H1 (cell line): ENCODE results near the gene CCDC88C. TPM values are rescaled to one million over a fixed set of nuclear protein-coding genes. Genes with fewer than 3 reads are reported as not detected.
A peak's percentile ranks its signal among the peaks of the same experiment; 100 is the strongest.
"Not testable (repeated sequence)": the region's sequence is repeated elsewhere in the genome, so short reads cannot be mapped to it uniquely, and the experiment has no call there.

Experiments
- CTCF ChIA-PET: fragments of 300-600 bp; sonication (Branson Sonifier 250); formaldehyde crosslinking; loops from one replicate; lab custom pipeline; 2021; ENCODE audit not compliant: partially characterized antibody; lab: Charles Lee
- POLR2A ChIA-PET: fragments of 300-600 bp; sonication (Branson Sonifier 250); formaldehyde crosslinking; loops from one replicate; lab custom pipeline; 2021; ENCODE audit warnings: inconsistent platforms; ENCODE audit not compliant: partially characterized antibody; lab: Charles Lee
- DNase-seq, 2 experiments: peaks; one replicate each; pipeline versions ENCODE4 v3.0.0 to v3.0.0-alpha.2; 2010 to 2022; ENCODE audit warnings: low spot score in 2 of 2, low read depth in 1 of 2, mixed read lengths in 1 of 2
- FAIRE-seq: peaks from 2 replicates; lab custom pipeline; 2011; peaks lifted over from hg19 to GRCh38; lab: Jason Lieb, UNC
- H2AFZ ChIP-seq: 2 replicates; pipeline ENCODE4 v1.8.1; 2012; ENCODE audit warnings: low read length, inconsistent platforms
- H2AK5ac ChIP-seq: 2 replicates; pipeline ENCODE4 v1.6.1; 2013; ENCODE audit warnings: low read depth, low read length
- H2BK120ac ChIP-seq: replicated peaks from 2 replicates; pipeline ENCODE3; 2013; ENCODE audit warnings: low read depth, low read length, inconsistent platforms
- H2BK12ac ChIP-seq: 2 replicates; pipeline ENCODE4 v1.6.1; 2013; ENCODE audit warnings: low read depth, low read length
- H2BK15ac ChIP-seq: 2 replicates; pipeline ENCODE4 v1.6.1; 2013; ENCODE audit warnings: low read length
- H2BK20ac ChIP-seq: 2 replicates; pipeline ENCODE4 v1.6.1; 2013; ENCODE audit warnings: low read length
- H2BK5ac ChIP-seq: 2 replicates; pipeline ENCODE4 v1.6.1; 2013; ENCODE audit warnings: low read depth, low read length
- H3K14ac ChIP-seq: 2 replicates; pipeline ENCODE4 v1.6.1; 2013; ENCODE audit warnings: inconsistent platforms; ENCODE audit not compliant: insufficient read length
- H3K18ac ChIP-seq: 2 replicates; pipeline ENCODE4 v1.6.1; 2013; ENCODE audit warnings: low read length; ENCODE audit errors: extremely low read depth
- H3K23ac ChIP-seq: 2 replicates; pipeline ENCODE4 v1.6.1; 2013; ENCODE audit warnings: inconsistent platforms; ENCODE audit not compliant: insufficient read length
- H3K23me2 ChIP-seq: 2 replicates; pipeline ENCODE4 v1.6.1; 2013; ENCODE audit warnings: low read depth, low read length
- H3K27ac ChIP-seq: 2 replicates; pipeline ENCODE4 v1.6.1; 2011; ENCODE audit warnings: low read depth, low read length, inconsistent platforms
- H3K27me3 ChIP-seq, 4 experiments: replicated peaks in 1 of 4; 1 replicate in 1 of 4; 2 replicates in 3 of 4; pipeline versions ENCODE4 v1.6.1 to v1.8.1; 2011 to 2013; ENCODE audit warnings: low read length in 3 of 4, mild to moderate bottlenecking in 3 of 4, inconsistent platforms in 2 of 4, mixed read lengths in 2 of 4, moderate library complexity in 1 of 4; ENCODE audit not compliant: control insufficient read depth in 3 of 4, insufficient read depth in 3 of 4; ENCODE audit errors: extremely low read depth in 1 of 4
- H3K36me3 ChIP-seq, 4 experiments: 2 replicates each; pipeline versions ENCODE4 v1.6.1 to v1.8.1; 2011 to 2013; ENCODE audit warnings: mild to moderate bottlenecking in 4 of 4, low read length in 3 of 4, moderate library complexity in 2 of 4, control low read depth in 1 of 4, inconsistent platforms in 1 of 4; ENCODE audit not compliant: insufficient read depth in 4 of 4, control insufficient read depth in 2 of 4
- H3K4ac ChIP-seq: replicated peaks from 2 replicates; pipeline ENCODE3; 2013; ENCODE audit warnings: low read length, low read depth, mixed read lengths, inconsistent platforms; ENCODE audit not compliant: insufficient read length
- H3K4me1 ChIP-seq, 4 experiments: replicated peaks in 1 of 4; 1 replicate in 1 of 4; 2 replicates in 3 of 4; pipeline versions ENCODE4 v1.6.1 to v1.8.1; 2011 to 2013; ENCODE audit warnings: low read length in 3 of 4, inconsistent platforms in 2 of 4, mixed read lengths in 1 of 4; ENCODE audit not compliant: insufficient read depth in 4 of 4, control insufficient read depth in 3 of 4
- H3K4me2 ChIP-seq, 2 experiments: 2 replicates each; pipeline versions ENCODE4 v1.6.1 to v1.8.1; 2011 to 2013; ENCODE audit warnings: low read depth in 2 of 2, low read length in 2 of 2, control low read depth in 1 of 2, inconsistent platforms in 1 of 2, mild to moderate bottlenecking in 1 of 2; ENCODE audit not compliant: insufficient read depth in 1 of 2
- H3K4me3 ChIP-seq, 4 experiments: fragments of 200-600, 300-600 bp in 1 of 4; sonication (generic), shearing (Covaris generic), sonication (Bioruptor Twin) in 1 of 4; 2 replicates each; pipeline versions ENCODE4 v1.5.1 to v1.8.1; 2011 to 2016; ENCODE audit warnings: low read length in 4 of 4, low read depth in 3 of 4, control low read depth in 2 of 4, inconsistent platforms in 2 of 4, mild to moderate bottlenecking in 2 of 4, mixed read lengths in 1 of 4, moderate library complexity in 1 of 4; ENCODE audit not compliant: insufficient read depth in 2 of 4; ENCODE audit errors: extremely low read depth in 1 of 4
- H3K56ac ChIP-seq: replicated peaks from 2 replicates; pipeline ENCODE3; 2013; ENCODE audit warnings: low read depth, mild to moderate bottlenecking, mixed read lengths, low read length, inconsistent platforms; ENCODE audit not compliant: insufficient read length
- H3K79me1 ChIP-seq: 2 replicates; pipeline ENCODE4 v1.6.1; 2013; ENCODE audit warnings: low read depth, low read length, control low read depth
- H3K79me2 ChIP-seq, 2 experiments: 2 replicates each; pipeline versions ENCODE4 v1.6.1 to v1.8.1; 2012 to 2013; ENCODE audit warnings: low read length in 2 of 2, mild to moderate bottlenecking in 2 of 2, inconsistent platforms in 1 of 2; ENCODE audit not compliant: insufficient read depth in 2 of 2, control insufficient read depth in 1 of 2
- H3K9ac ChIP-seq, 4 experiments: replicated peaks in 1 of 4; 1 replicate in 1 of 4; 2 replicates in 3 of 4; pipeline versions ENCODE4 v1.6.1 to v1.8.1; 2011 to 2013; ENCODE audit warnings: low read depth in 3 of 4, low read length in 3 of 4, control low read depth in 2 of 4, mild to moderate bottlenecking in 2 of 4, moderate library complexity in 2 of 4, inconsistent platforms in 1 of 4; ENCODE audit errors: extremely low read depth in 1 of 4
- H3K9me3 ChIP-seq, 2 experiments: 2 replicates each; pipeline versions ENCODE4 v1.6.1 to v1.8.1; 2012 to 2013; ENCODE audit warnings: mild to moderate bottlenecking in 2 of 2, moderate library complexity in 2 of 2, control low read depth in 1 of 2, inconsistent platforms in 1 of 2, low read depth in 1 of 2, low read length in 1 of 2, mixed read lengths in 1 of 2; ENCODE audit not compliant: insufficient read depth in 2 of 2
- H4K20me1 ChIP-seq, 2 experiments: replicated peaks in 1 of 2; 2 replicates each; pipeline versions ENCODE3 to v1.8.1; 2011 to 2013; ENCODE audit warnings: inconsistent platforms in 2 of 2, low read length in 2 of 2, mild to moderate bottlenecking in 1 of 2; ENCODE audit not compliant: insufficient read depth in 2 of 2, control insufficient read depth in 1 of 2
- H4K5ac ChIP-seq: 2 replicates; pipeline ENCODE4 v1.6.1; 2013; ENCODE audit warnings: low read length, low read depth, mixed read lengths, inconsistent platforms; ENCODE audit not compliant: insufficient read length
- H4K8ac ChIP-seq: 2 replicates; pipeline ENCODE4 v1.8.0; 2013; ENCODE audit warnings: mild to moderate bottlenecking, moderate library complexity, low read length, inconsistent platforms; ENCODE audit not compliant: insufficient read depth; ENCODE audit errors: extremely low read depth
- H4K91ac ChIP-seq: replicated peaks from 2 replicates; pipeline ENCODE3; 2013; ENCODE audit warnings: low read length, mixed read lengths, inconsistent platforms; ENCODE audit not compliant: insufficient read length
- WGBS, 2 experiments: shearing (Covaris generic) in 1 of 2; methylation state at CpG; one replicate each; pipeline versions ENCODE4 v1.1.6 to v1.1.7; 2013 to 2015; ENCODE audit warnings: low lambda C conversion rate in 2 of 2, mixed read lengths in 2 of 2, inconsistent platforms in 1 of 2, low coverage in 1 of 2, missing lambda C conversion rate in 1 of 2; ENCODE audit not compliant: insufficient replicate concordance in 2 of 2, insufficient coverage in 1 of 2, insufficient read length in 1 of 2; ENCODE audit errors: extremely low coverage in 1 of 2, missing lambda C conversion rate in 1 of 2; 5-methylcytosine and 5-hydroxymethylcytosine counted together
- polyA plus RNA-seq, 7 experiments: library from polyadenylated mRNA; depleted of rRNA in 3 of 7; stranded (reverse) in 5 of 7; unstranded in 2 of 7; fragments of >200 nt in 5 of 7; fragments of 200-250 nt in 2 of 7; gene quantifications; 1 replicate in 5 of 7; 2 replicates in 1 of 7; 4 replicates in 1 of 7; pipeline versions ENCODE4 v1.2.1 to v1.2.3, GENCODE V29; 2011 to 2013; ENCODE audit warnings: missing spikeins in 2 of 7, mixed read lengths in 2 of 7
- total RNA-seq: library from RNA; stranded (reverse); fragmentation: NEBNext Ultra II Directional; extraction: Animal tissue kit (Norgen Biotek cat#: 25700); gene quantifications from 2 replicates; pipeline ENCODE4 v1.2.1, GENCODE V29; 2021

The CCDC88C gene
- total and polyA plus RNA-seq, 2 of the 8 experiments (the other 6 are each of a cell fraction or from before 2014, with no cell fraction given): 10.3 to 57.7 TPM

DNA sequence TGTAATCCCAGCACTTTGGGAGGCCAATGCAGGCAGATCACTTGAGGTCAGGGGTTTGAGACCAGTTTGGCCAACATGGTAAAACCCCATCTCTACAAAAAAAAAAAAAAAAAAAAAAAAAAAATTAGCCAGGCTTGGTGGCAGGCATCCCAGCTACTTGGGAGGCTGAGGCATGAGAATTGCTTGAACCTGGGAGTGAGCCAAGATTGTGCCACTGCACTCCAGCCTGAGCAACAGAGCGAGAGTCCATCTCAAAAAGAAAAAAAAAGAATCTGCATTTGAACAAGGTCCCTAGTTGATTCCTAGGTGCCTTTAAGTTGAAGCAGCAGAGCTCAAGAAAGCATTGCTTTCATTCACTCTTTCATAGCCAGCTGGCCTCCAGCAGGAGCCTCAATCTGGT is 11.3 kb upstream of the CCDC88C start:
- H3K9me3 ChIP-seq, H2BK15ac ChIP-seq, H3K4me2 ChIP-seq, H3K18ac ChIP-seq, H2BK12ac ChIP-seq, H4K20me1 ChIP-seq, H3K9ac ChIP-seq, H3K79me2 ChIP-seq, H2BK120ac ChIP-seq, H2BK20ac ChIP-seq, H4K91ac ChIP-seq, H3K4ac ChIP-seq, H3K79me1 ChIP-seq, H4K5ac ChIP-seq, H3K23ac ChIP-seq, H3K27me3 ChIP-seq, H3K4me3 ChIP-seq, H2AK5ac ChIP-seq, H3K36me3 ChIP-seq, H2AFZ ChIP-seq, FAIRE-seq, H3K4me1 ChIP-seq, H3K23me2 ChIP-seq, H3K56ac ChIP-seq, H3K14ac ChIP-seq, H2BK5ac ChIP-seq, H3K27ac ChIP-seq, H4K8ac ChIP-seq: not testable (repeated sequence)
- CTCF ChIA-PET: interaction anchor here (0.6 to 3.1 kb wide), 5 partner anchors 20 to 106 kb away, joined by 3 to 34 read pairs (median 7); no protein-coding TSS in a partner anchor
- WGBS, 2 experiments: 80% methylated on average over 1 of the region's 1 CpG; no CpG with 5 or more reads in 1 of the 2 experiments
- POLR2A ChIA-PET: interaction anchor here (1.1 kb wide), 1 partner anchor 10 kb away, joined by 7 read pairs; no protein-coding TSS in a partner anchor
- peak in 1 of 2 experiments; percentile 17 for DNase-seq

GRCh38 chr14:91425531-91425944 is 7.9 kb upstream of the CCDC88C start:
- H3K23me2 ChIP-seq, H3K4me2 ChIP-seq, H3K79me2 ChIP-seq, H3K9ac ChIP-seq, H3K27me3 ChIP-seq, H2BK15ac ChIP-seq, H3K56ac ChIP-seq, H3K9me3 ChIP-seq, H3K4ac ChIP-seq, H4K5ac ChIP-seq, H3K79me1 ChIP-seq, FAIRE-seq, H3K14ac ChIP-seq, H2BK12ac ChIP-seq, H3K18ac ChIP-seq, H2BK5ac ChIP-seq, H3K27ac ChIP-seq, H3K4me1 ChIP-seq, H4K8ac ChIP-seq, H2AFZ ChIP-seq, H2BK20ac ChIP-seq, H4K20me1 ChIP-seq, H2AK5ac ChIP-seq, H3K4me3 ChIP-seq, H4K91ac ChIP-seq, H2BK120ac ChIP-seq, H3K36me3 ChIP-seq, H3K23ac ChIP-seq: not testable (repeated sequence)
- ChIA-PET POLR2A (interaction anchor here (1.1 kb wide), 1 partner anchor 9 kb away, joined by 3 read pairs; no protein-coding TSS in a partner anchor), CTCF (interaction anchor here (1.2 to 2.6 kb wide), 3 partner anchors 50 to 101 kb away, joined by 5 to 16 read pairs (median 7); no protein-coding TSS in a partner anchor)
- peak in 1 of 2 experiments; percentile 22 for DNase-seq
- 90% methylated on average over 8 of the region's 9 CpGs; no CpG with 5 or more reads in 1 of the 2 experiments for WGBS, 2 experiments
